G401 (cell line): ENCODE results near the gene TRPV4. TPM values are rescaled to one million over a fixed set of nuclear protein-coding genes. Genes with fewer than 3 reads are reported as not detected.
"Not testable (repeated sequence)": the region's sequence is repeated elsewhere in the genome, so short reads cannot be mapped to it uniquely, and the experiment has no call there.

ENCODE experiments used
- DNase-seq: peaks from one replicate; pipeline ENCODE4 v3.0.0-alpha.2; 2015; ENCODE audit warnings: low spot score
- in situ Hi-C: cut with HindIII; loops from 2 replicates; pipeline ENCODE4 v1.10.0; 2016; ENCODE audit warnings: low sequenced_read_pairs, mixed read lengths
- total RNA-seq: library from RNA; depleted of rRNA; stranded (reverse); fragments of >200 nt; shearing (Covaris generic); gene quantifications from 2 replicates; pipeline ENCODE4 v1.2.3, GENCODE V29; 2014

TRPV4 gene
- total RNA-seq, 1 experiment from 2014 or later: not detected

DNA sequence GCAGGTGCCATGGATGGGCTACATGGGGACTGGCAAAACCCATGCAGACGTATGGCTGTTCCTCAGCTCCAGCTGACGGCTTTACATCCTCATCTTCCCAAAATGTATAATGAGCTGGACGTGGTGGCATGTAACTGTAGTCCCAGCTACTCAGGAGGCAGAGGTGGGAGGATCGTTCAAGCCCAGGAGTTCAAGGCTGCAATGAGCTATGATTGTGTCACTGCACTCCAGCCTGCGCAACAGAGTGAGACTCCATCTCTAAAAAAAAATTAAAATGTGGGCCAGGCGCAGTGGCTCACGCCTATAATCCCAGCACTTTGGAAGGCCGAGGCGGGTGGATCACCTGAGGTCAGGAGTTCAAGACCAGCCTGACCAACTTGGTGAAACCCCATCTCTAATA is 29.3 kb upstream of the TRPV4 start:
- in situ Hi-C loops, DNase-seq: not testable (repeated sequence)

DNA sequence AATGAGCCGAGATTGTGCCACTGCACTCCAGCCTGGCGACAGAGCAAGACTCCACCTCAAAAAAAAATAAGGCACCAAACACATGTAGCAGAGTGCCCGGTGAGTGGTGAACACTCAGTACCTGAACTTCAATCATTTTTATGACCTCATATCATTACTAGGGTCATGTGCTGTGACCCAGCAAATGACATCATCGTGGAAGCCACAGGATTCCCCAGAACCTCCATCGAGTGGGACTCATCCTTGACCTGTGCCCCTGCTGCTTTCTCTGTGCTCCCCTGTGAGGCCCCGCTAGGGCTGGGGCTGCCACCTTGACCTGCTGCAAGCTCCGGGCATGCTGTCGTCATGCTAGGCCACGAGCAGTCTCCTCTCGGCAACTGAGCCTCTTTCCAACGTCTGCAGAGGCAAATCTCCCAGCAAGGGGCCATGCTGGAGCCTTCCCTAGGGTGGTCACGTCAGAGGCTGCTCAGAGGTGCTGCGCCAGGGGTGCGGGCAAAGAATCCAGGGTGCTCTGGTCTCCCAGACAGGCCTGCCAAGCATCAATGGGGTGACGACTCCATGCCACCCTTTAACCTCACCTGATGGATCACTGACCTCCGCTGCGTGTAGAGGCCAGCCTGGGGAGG is 28.6 kb upstream of the TRPV4 start:
- in situ Hi-C loops: no loop called here
- DNase-seq: no peak

DNA sequence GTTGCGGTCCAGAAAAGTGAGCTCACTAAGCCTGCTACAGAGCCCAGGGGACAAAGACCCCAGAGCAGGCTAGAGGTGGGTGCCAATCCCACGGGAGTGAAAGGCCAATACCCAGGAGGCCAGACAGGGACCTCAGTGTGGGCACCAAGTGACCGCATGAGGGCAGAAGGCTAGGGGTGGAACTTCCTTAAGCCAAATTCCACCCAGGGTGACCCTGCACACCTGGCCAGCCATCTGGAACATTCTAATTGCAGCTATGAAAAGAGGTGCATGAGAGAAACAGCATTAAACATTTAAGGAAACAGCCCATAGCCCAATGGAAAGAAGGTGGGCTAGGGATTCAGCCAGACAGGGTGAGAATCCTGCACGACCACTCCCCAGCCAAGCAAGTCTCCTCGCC is 27.8 kb upstream of the TRPV4 start:
- no peak for DNase-seq
- in situ Hi-C loops: no loop called here

- no peak for DNase-seq
- in situ Hi-C loops: loop anchor here (10.0 kb wide), 1 partner anchor 106 kb away; no protein-coding TSS in a partner anchor
Measured at GRCh38 chr12:109858764-109859163, 25.6 kb upstream of the TRPV4 start.

- in situ Hi-C loops: loop anchor here (10.0 kb wide), 1 partner anchor 107 kb away; no protein-coding TSS in a partner anchor
- DNase-seq: no peak
Measured at GRCh38 chr12:109857715-109858114, 24.5 kb upstream of the TRPV4 start.

GRCh38 chr12:109855377-109855776 is 22.2 kb upstream of the TRPV4 start:
- no peak for DNase-seq
- in situ Hi-C loops: loop anchor here (10.0 kb wide), 1 partner anchor 109 kb away; no protein-coding TSS in a partner anchor

GRCh38 chr12:109850518-109850917 is 17.3 kb upstream of the TRPV4 start:
- in situ Hi-C loops: loop anchor here (10.0 kb wide), 1 partner anchor 114 kb away; no protein-coding TSS in a partner anchor
- not testable (repeated sequence) for DNase-seq

DNA sequence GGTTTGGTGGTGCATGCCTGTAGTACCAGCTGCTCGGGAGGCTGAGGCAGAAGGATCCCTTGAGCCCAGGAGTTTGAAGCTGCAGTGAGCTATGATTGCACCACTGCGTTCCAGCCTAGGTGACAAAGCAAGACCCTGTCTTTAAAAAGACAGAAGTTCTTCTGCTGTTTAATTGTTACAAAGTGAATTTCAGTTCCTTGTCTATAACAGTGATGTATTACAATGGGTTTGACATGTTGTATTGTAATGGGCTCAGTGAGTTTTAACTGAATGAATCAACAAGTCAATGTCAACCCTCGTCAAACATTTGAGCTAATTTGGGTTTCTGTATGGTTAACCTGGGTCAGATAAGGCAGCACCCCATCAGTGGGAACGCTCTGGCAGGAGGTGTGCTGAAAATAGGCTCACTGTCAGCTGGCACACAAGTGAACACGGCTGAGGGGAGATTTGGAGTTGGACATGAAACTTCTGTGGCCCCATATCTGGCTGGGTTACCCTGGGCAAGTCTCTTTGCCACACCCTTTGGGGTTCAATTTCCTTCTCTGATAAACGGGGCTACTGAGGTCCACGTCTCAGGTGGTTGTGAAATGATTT is 14.0 kb upstream of the TRPV4 start:
- no peak for DNase-seq
- in situ Hi-C loops: no loop called here

DNA sequence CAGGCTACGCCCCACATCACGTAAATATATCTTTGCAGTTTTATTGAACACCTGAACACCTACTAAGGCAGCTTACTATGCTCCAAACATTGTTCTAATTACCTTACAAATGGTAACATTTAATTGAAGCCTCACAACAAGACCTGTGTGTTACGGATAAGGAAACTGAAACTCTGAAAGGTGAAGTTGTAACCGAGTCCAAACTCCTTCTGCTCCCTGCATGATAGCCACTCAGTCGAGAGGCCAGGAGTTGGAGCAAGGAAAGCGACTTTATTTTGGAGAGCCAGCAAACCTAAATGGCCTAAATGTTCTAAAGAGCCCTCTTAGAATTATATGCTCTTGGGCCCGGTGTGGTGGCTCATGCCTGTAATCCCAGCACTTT is 12.6 kb upstream of the TRPV4 start:
- in situ Hi-C loops: no loop called here
- DNase-seq: no peak

DNA sequence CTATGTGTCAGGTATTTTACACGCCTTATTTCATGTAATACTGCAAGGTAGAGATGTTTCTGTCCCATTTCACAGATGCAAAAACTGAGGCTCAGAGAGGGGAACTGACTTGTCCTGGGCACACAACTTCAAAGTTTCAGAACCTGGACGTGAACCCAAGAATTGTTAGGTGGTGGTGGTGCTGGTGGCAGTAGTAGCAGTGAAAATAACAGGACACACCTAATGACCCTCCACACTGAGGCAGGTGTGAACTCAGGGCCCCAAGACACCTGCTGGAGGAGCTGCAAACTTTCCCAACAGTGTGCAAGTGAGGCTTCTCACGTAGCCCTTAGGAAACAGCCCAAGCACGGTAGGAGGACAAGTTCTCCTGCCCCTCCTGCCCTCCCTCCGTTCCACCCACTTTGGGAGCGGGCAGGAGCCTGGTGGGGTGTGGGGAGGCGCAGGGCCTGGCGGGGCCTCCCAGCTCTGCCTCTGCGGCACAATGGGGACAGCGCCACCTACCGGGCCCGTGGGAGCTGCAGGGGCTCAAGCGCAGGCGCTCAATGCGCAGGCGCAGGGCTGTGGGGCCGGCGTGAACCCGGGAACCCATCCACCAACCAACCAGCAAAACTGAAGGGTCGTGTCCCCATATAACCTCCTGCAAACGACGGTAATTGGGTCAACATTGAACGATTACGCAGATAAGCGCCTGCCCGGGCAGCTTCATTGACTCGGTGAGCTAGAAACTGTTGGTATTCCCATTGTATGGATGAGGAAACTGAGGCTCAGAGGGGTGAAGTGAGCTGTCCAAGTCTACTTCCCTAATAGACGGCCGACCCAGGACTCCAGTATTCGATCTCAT is 12.0 kb upstream of the TRPV4 start:
- peak; percentile 79 for DNase-seq
- in situ Hi-C loops: no loop called here

DNA sequence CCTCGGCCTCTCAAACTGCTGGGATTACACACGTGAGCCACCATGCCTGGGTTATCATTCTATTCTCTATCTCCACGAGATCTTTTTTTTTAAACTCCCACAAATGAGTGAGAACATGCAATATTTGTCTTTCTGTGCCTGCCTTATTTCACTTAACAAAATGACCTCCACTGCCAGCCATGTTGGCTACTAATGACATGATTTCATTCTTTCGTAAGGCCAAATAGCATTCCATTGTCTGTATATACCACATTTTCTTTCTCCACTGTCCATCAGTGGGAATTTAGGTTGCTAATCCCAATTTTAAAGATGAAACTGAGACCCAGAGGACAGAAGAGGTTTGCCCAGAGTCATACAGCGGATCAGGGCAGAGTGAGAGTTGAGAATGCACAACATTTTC is 10.9 kb upstream of the TRPV4 start:
- in situ Hi-C loops: no loop called here
- DNase-seq: no peak

DNA sequence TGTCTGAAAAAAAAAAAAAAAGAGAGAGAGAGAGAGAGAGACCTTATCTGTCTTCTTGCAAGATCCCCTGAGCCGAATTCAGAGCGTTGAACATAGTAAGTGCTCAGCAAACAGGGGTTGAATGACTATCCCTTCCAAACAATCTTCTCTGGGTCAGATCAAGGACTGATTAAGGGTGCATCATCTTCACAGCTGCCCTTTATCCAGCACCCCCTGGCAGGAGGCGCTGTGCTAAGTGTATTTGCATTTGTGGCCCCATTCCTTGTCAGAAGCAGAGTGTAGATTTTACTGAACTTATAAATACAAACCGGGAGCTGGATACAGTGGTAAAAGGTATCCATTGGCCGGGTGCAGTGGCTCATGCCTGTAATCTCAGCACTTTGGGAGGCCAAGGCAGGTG is 8.8 kb upstream of the TRPV4 start:
- in situ Hi-C loops: no loop called here

GRCh38 chr12:109841356-109841755 is 8.2 kb upstream of the TRPV4 start:
- in situ Hi-C loops: no loop called here
- no peak for DNase-seq

More for the DNA sequence above, 8.8 kb upstream of the TRPV4 start:
- DNase-seq: no peak

- in situ Hi-C loops: no loop called here
- DNase-seq: no peak
Measured at GRCh38 chr12:109840305-109841074, 7.3 kb upstream of the TRPV4 start.

GRCh38 chr12:109839444-109839843 is 6.2 kb upstream of the TRPV4 start:
- in situ Hi-C loops: no loop called here
- no peak for DNase-seq

DNA sequence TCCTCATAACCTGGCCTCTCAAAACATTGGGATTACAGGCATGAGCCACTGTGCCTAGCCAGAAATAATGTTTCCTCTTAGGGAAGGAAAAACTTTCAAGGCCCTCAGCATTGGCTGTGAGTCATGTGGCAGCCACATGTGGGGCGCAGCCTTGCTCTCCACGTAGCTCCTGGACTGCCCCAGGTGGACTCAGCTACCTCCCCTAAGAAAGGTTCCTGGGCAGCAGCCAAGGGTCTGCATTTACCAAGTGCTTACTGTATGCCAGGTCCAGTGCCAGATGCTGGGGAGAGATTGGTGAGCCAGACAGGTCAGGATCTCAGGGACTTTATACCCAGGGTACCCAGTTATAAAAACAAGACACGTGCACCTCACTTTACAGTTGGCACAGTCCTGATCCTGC is 3.7 kb upstream of the TRPV4 start:
- in situ Hi-C loops: no loop called here
- DNase-seq: no peak

DNA sequence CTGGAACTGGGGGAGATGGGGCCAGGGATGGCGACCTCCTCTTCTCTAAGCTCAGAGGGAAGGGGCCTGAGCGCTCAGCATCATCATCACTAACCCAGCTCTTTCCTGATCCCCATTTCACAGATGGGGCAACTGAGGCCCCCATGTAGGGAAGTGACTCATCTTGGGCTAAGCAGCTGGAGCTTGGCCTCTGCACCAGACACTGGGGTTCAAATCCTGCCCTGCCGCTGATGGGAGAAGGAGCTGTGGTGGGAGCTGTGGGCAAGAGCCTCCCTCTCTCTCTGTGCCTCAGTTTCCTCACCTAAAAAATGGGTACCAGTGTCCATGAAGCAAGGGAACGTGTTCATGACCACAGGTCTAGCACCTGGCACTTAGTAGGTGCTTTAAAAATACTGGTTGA is 2.6 kb upstream of the TRPV4 start:
- DNase-seq: no peak
- in situ Hi-C loops: no loop called here

DNA sequence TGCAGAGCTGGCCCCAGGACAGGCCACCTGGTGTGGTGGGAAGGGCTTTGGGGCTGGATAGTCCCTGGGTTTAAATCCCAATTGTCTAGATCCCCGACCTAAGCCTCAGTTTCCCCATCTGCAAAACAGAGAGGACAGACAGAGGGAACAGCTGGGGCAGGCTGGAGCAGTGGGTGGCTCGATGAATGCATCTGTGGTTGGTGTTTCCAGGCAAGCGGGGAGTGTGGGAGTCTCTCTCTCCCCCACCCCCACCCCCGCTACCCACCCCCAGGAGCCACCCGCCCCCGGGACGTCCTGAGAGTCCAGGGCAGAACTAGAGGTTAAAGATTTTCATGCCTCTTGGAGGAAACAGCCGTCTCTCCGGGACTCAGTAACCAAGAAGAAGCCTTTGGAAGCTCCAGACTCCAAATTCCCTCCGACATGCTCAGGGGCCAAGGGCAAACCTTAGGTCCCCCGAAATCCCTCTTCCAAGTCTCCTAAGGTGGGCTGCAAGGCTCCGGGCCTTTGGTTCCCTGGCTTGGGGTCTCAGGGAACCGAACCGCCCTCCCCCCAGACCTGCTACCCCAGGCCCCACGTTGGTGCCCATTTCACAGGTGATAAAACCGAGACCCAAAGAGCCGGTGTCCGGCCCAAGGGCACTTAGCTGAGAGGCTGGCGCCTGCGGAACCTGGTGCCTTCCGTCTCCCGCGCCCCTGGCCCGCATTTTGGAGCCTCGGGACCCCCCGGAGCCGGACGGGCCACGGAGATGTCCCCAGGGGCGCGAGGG is 474 bp downstream of the TRPV4 start:
- DNase-seq: no peak
- in situ Hi-C loops: no loop called here

- DNase-seq: no peak
- in situ Hi-C loops: no loop called here
Measured at GRCh38 chr12:109831929-109832328, 1.3 kb downstream of the TRPV4 start.
